ENCODE results near the gene ANKRD63. TPM values are rescaled to one million over a fixed set of nuclear protein-coding genes. Genes with fewer than 3 reads are reported as not detected.

Gene ANKRD63
- polyA plus RNA-seq, 1 of the 3 experiments (the other 2 are of a cell fraction) = not detected

- 74% methylated on average over 3 of the region's 3 CpGs for WGBS (ENCODE audit: low lambda C conversion rate)
- POLR2A ChIA-PET = no interaction called here
These were observed 34.1 kb upstream of the ANKRD63 start for GRCh38 chr15:40316931-40317330.

GRCh38 chr15:40314723-40315276 lies 31.9 kb upstream of the ANKRD63 start:
- DNase-seq = no peak
- 79% methylated on average over 4 of the region's 4 CpGs for WGBS (ENCODE audit: low lambda C conversion rate)
- Histone ChIP-seq H3K9me3 (no peaks in the 10 kb centered on the region), H2AFZ (ENCODE audit: low read depth) (no peak overlapping the region), H3K4me3 (ENCODE audit: low read depth in 2 of 2, low read length in 1 of 2) (no peak overlapping the region), H3K79me2 (ENCODE audit: insufficient read depth) (no peaks in the 10 kb centered on the region), H3K9me2 (no peaks in the 10 kb centered on the region), H3F3A (replicated peaks; ENCODE audit: insufficient read depth) (peaks cover 7% of the 10 kb centered on the region), H3K27me3 (ENCODE audit: insufficient read depth) (no peaks in the 10 kb centered on the region), H3K9ac (no peak overlapping the region), H4K20me1 (ENCODE audit: insufficient read depth) (no peaks in the 10 kb centered on the region), H3K4me1 (ENCODE audit: control insufficient read depth in 1 of 2, insufficient read depth in 2 of 2, low read depth in 1 of 2, low read length in 1 of 2) (peaks cover 6 to 17% of the 10 kb centered on the region in 2 experiments; a peak in 3 of 4 replicates), H3K4me2 (peak overlapping the region; percentile 50), H3K27ac (ENCODE audit: low read depth in 2 of 2, low read length in 1 of 2) (no peak overlapping the region), H3K36me3 (replicated peaks in 1 of 2; ENCODE audit: control insufficient read depth in 1 of 2, insufficient read depth in 2 of 2, low read length in 1 of 2) (no peaks in the 10 kb centered on the region)
- TF ChIP-seq REST (IDR thresholded peaks at IDR 0.05; ENCODE audit: low read depth, low read length) (0 out of 2 replicates have a peak, but pooled peaks have one; percentile 32), FOSL2 (IDR thresholded peaks at IDR 0.05; ENCODE audit: borderline replicate concordance, low read depth) (peak; percentile 38; the same call in 1 of the 2 replicates), EZH2phosphoT487 (IDR thresholded peaks at IDR 0.05; ENCODE audit: borderline replicate concordance, low read depth) (no peak), TEAD4 (IDR thresholded peaks at IDR 0.05; ENCODE audit: borderline replicate concordance, insufficient read depth) (0 out of 2 replicates have a peak, but pooled peaks have one; percentile 30), NFIC (IDR thresholded peaks at IDR 0.05; ENCODE audit: borderline replicate concordance) (peak; percentile 49), JUND (IDR thresholded peaks at IDR 0.05) (no peak; the same call in 1 of the 2 replicates), TCF12 (IDR thresholded peaks at IDR 0.05) (peak; percentile 50; the same call in 1 of the 2 replicates), PBX3 (IDR thresholded peaks at IDR 0.05) (peak; percentile 18; the same call in 1 of the 2 replicates), SIN3A (IDR thresholded peaks at IDR 0.05; ENCODE audit: borderline replicate concordance, low read depth, low read length) (no peak)
- ChIA-PET POLR2A (no interaction called here), CTCF (interaction anchor here (1.1 to 70.6 kb wide), 5 partner anchors 1 to 107 kb away, joined by 3 to 2194 read pairs (median 818); partner anchors contain the start of genes ANKRD63, CCDC9B, DISP2 and INAFM2)

More at GRCh38 chr15:40316931-40317330, 34.1 kb upstream of the ANKRD63 start:
- no peak for DNase-seq
- CTCF ChIA-PET = interaction anchor here (1.4 to 70.6 kb wide), 4 partner anchors 3 to 99 kb away, joined by 5 to 2194 read pairs (median 1506); partner anchors contain the start of genes ANKRD63, CCDC9B, DISP2 and INAFM2
- no peak overlapping the region for H3K27ac ChIP-seq (ENCODE audit: low read depth in 2 of 2, low read length in 1 of 2)
- no peaks in the 10 kb centered on the region for H3K9me2 ChIP-seq
- no peaks in the 10 kb centered on the region for H3K27me3 ChIP-seq (ENCODE audit: insufficient read depth)
- no peak overlapping the region for H3K4me2 ChIP-seq
- H3K36me3 ChIP-seq (replicated peaks in 1 of 2; ENCODE audit: control insufficient read depth in 1 of 2, insufficient read depth in 2 of 2, low read length in 1 of 2) = no peaks in the 10 kb centered on the region
- no peaks in the 10 kb centered on the region for H3K79me2 ChIP-seq (ENCODE audit: insufficient read depth)
- H3K9me3 ChIP-seq = no peaks in the 10 kb centered on the region
- peaks cover 13% of the 10 kb centered on the region for H3F3A ChIP-seq (replicated peaks; ENCODE audit: insufficient read depth)
- H3K9ac ChIP-seq = no peak overlapping the region
- H4K20me1 ChIP-seq (ENCODE audit: insufficient read depth) = no peaks in the 10 kb centered on the region
- no peak overlapping the region for H2AFZ ChIP-seq (ENCODE audit: low read depth)
- peaks cover 6 to 17% of the 10 kb centered on the region in 2 experiments; a peak in 3 of 4 replicates for H3K4me1 ChIP-seq (ENCODE audit: control insufficient read depth in 1 of 2, insufficient read depth in 2 of 2, low read depth in 1 of 2, low read length in 1 of 2)
- no peak for TF ChIP-seq CTCF (IDR thresholded peaks at IDR 0.05)
- TF ChIP-seq USF2 (IDR thresholded peaks at IDR 0.05; ENCODE audit: borderline replicate concordance, low read depth, low read length) = no peak
- TF ChIP-seq MEF2A (IDR thresholded peaks at IDR 0.05; ENCODE audit: borderline replicate concordance, low read depth) = no peak
- TF ChIP-seq FOSL2 (IDR thresholded peaks at IDR 0.05; ENCODE audit: borderline replicate concordance, low read depth) = no peak
- TF ChIP-seq TAF1 (IDR thresholded peaks at IDR 0.05; ENCODE audit: borderline replicate concordance, low read depth, low read length) = no peak
- H3K4me3 ChIP-seq (ENCODE audit: low read depth in 2 of 2, low read length in 1 of 2) = no peak overlapping the region

All from SK-N-SH (cell line).